HL-60 (cell line): ENCODE data around the gene LRRC52.

ENCODE experiments used
- DNase-seq, 2 experiments: peaks; one replicate each; pipeline ENCODE4 v3.0.0-alpha.2; 2010 to 2020; ENCODE audit warnings: low read depth in 1 of 2, low spot score in 1 of 2
- H3K27ac ChIP-seq: fragments of 250-450 bp; sonication (Bioruptor Pico); replicated peaks from 2 replicates; pipeline ENCODE4 v1.5.1; 2020; ENCODE audit warnings: mild to moderate bottlenecking, moderate library complexity
- H3K27me3 ChIP-seq: fragments of 250-450 bp; sonication (Bioruptor Pico); 2 replicates; pipeline ENCODE4 v1.5.1; 2021; ENCODE audit warnings: mild to moderate bottlenecking, moderate library complexity; ENCODE audit not compliant: insufficient read depth, poor library complexity, severe bottlenecking
- H3K4me3 ChIP-seq: replicated peaks from 2 replicates; pipeline ENCODE4 v1.5.1; 2011; ENCODE audit warnings: mild to moderate bottlenecking, control low read depth, low read length; ENCODE audit not compliant: insufficient read depth
- CTCF ChIP-seq: IDR thresholded peaks from one replicate; pipeline ENCODE4 v1.5.1; 2011; ENCODE audit warnings: low read length, control low read depth, inconsistent platforms; ENCODE audit not compliant: insufficient read depth
- GABPA ChIP-seq: IDR thresholded peaks from 2 replicates; pipeline ENCODE4 v1.6.1; 2012; ENCODE audit warnings: low read depth
- POLR2AphosphoS5 ChIP-seq: IDR thresholded peaks from 2 replicates; pipeline ENCODE4 v1.6.1; 2012; ENCODE audit warnings: low read depth
- REST ChIP-seq: IDR thresholded peaks from 2 replicates; pipeline ENCODE4 v1.6.1; 2012; ENCODE audit warnings: low read depth; ENCODE audit not compliant: insufficient replicate concordance
- SPI1 ChIP-seq: IDR thresholded peaks from 2 replicates; pipeline ENCODE4 v1.6.1; 2012; ENCODE audit warnings: low read depth, mild to moderate bottlenecking, borderline replicate concordance

LRRC52 gene

GRCh38 chr1:165592945-165593823 lies 49.4 kb downstream of the LRRC52 start:
- TF ChIP-seq REST (no peak), CTCF (peak; percentile 93), GABPA (no peak)
- Histone ChIP-seq H3K27ac (no peak overlapping the region), H3K27me3 (peaks cover 34% of the 10 kb centered on the region), H3K4me3 (no peak overlapping the region)
- DNase-seq = peak; percentile 40 to 63

GRCh38 chr1:165595246-165595938 lies 51.6 kb downstream of the LRRC52 start:
- H3K27me3 ChIP-seq = peaks cover 24% of the 10 kb centered on the region
- TF ChIP-seq CTCF = no peak
- TF ChIP-seq POLR2AphosphoS5 = no peak
- TF ChIP-seq GABPA = no peak
- no peak for TF ChIP-seq REST
- TF ChIP-seq SPI1 = no peak
- no peak overlapping the region for H3K27ac ChIP-seq
- H3K4me3 ChIP-seq = no peak overlapping the region
- DNase-seq = no peak

GRCh38 chr1:165597883-165598675 lies 54.3 kb downstream of the LRRC52 start:
- H3K27ac ChIP-seq = peak overlapping the region; percentile 49
- H3K4me3 ChIP-seq = peak overlapping the region; percentile 50
- H3K27me3 ChIP-seq = peaks cover 21% of the 10 kb centered on the region
- TF ChIP-seq POLR2AphosphoS5 (no peak), SPI1 (peak; percentile 63; the same call in 1 of the 2 replicates), GABPA (no peak), CTCF (no peak)
- DNase-seq = peak; percentile 80 to 92
